Common myeloid progenitor, CD34-positive (primary cell): Measurements from ENCODE around the gene LYRM2.

Source experiments
- CTCF ChIA-PET: fragments of 350-600 bp; sonication (Branson Sonifier 250); formaldehyde crosslinking; loops from one replicate; lab custom pipeline; 2021; ENCODE audit warnings: antibody characterized with exemption; lab: Charles Lee
- POLR2A ChIA-PET: fragments of 350-600 bp; sonication (Branson Sonifier 250); formaldehyde crosslinking; loops from one replicate; lab custom pipeline; 2021; ENCODE audit warnings: antibody characterized with exemption; lab: Charles Lee
- DNase-seq, 3 donors: peaks; one replicate each; pipeline versions ENCODE4 v3.0.0 to v3.0.0-alpha.2; 2013
- H3K27ac ChIP-seq, 2 experiments: 1 replicate in 1 of 2; 2 replicates in 1 of 2; pipeline ENCODE4 v1.7.0; 2013; ENCODE audit warnings: inconsistent platforms in 2 of 2, low read length in 2 of 2, mild to moderate bottlenecking in 2 of 2, low read depth in 1 of 2, moderate library complexity in 1 of 2; ENCODE audit not compliant: severe bottlenecking in 2 of 2, insufficient read depth in 1 of 2, poor library complexity in 1 of 2
- H3K27me3 ChIP-seq, 5 experiments: replicated peaks in 2 of 5; 1 replicate in 3 of 5; 2 replicates in 2 of 5; pipeline versions ENCODE4 v1.6.1 to v1.7.0; 2013; ENCODE audit warnings: low read length in 4 of 5, mild to moderate bottlenecking in 2 of 5, moderate library complexity in 2 of 5, inconsistent platforms in 1 of 5; ENCODE audit not compliant: insufficient read depth in 5 of 5, control insufficient read depth in 4 of 5
- H3K36me3 ChIP-seq, 4 experiments: 1 replicate in 2 of 4; 2 replicates in 2 of 4; pipeline versions ENCODE4 v1.6.1 to v1.7.0; 2013; ENCODE audit warnings: low read length in 3 of 4, control low read depth in 1 of 4, mild to moderate bottlenecking in 1 of 4; ENCODE audit not compliant: control insufficient read depth in 4 of 4, insufficient read depth in 4 of 4
- H3K4me1 ChIP-seq, 4 experiments: 1 replicate in 3 of 4; 2 replicates in 1 of 4; pipeline versions ENCODE4 v1.6.1 to v1.7.1; 2013; ENCODE audit warnings: low read length in 3 of 4, mild to moderate bottlenecking in 3 of 4, control low read depth in 1 of 4, inconsistent platforms in 1 of 4, moderate library complexity in 1 of 4; ENCODE audit not compliant: control insufficient read depth in 4 of 4, insufficient read depth in 4 of 4; ENCODE audit errors: control extremely low read depth in 1 of 4
- H3K4me3 ChIP-seq, 7 experiments: 1 replicate in 4 of 7; 2 replicates in 3 of 7; pipeline versions ENCODE4 v1.5.1 to v1.7.0; 2013; ENCODE audit warnings: mild to moderate bottlenecking in 7 of 7, low read length in 6 of 7, moderate library complexity in 6 of 7, inconsistent platforms in 2 of 7, low read depth in 2 of 7, control low read depth in 1 of 7; ENCODE audit not compliant: insufficient read depth in 4 of 7, control insufficient read depth in 1 of 7; ENCODE audit errors: extremely low read depth in 1 of 7
- H3K9me3 ChIP-seq, 5 experiments: 1 replicate in 4 of 5; 2 replicates in 1 of 5; pipeline versions ENCODE4 v1.6.1 to v1.7.1; 2013; ENCODE audit warnings: low read length in 4 of 5, mild to moderate bottlenecking in 2 of 5, inconsistent platforms in 1 of 5, low read depth in 1 of 5, moderate library complexity in 1 of 5; ENCODE audit not compliant: control insufficient read depth in 4 of 5, insufficient read depth in 2 of 5; ENCODE audit errors: control extremely low read depth in 1 of 5
- WGBS: methylation state at CpG from one replicate; pipeline ENCODE4 v1.1.5; 2013; ENCODE audit not compliant: insufficient coverage; 5-methylcytosine and 5-hydroxymethylcytosine counted together

LYRM2 gene

DNA sequence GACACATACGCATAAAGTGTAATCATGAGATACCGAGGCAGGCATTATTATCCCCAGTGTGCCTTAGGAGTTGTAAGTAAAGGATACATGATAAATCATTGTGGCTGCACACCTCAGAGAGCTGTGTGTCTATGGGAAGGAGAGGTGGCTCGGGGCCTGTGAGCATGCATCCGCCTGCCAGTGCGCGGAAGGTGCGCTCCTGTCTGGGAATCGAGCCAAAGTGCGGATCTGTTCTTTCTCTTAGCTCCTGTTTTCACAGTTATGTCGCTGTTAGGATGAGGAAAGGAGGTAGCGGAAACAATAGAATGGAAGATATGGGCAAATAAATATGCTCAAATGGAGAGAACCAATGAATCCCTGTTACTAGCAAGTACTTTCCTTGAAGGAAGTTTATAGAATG is 107.6 kb downstream of the LYRM2 start:
- Histone ChIP-seq H3K4me3 (no peak overlapping the region), H3K9me3 (no peaks in the 10 kb centered on the region), H3K27ac (no peak overlapping the region), H3K36me3 (no peaks in the 10 kb centered on the region), H3K4me1 (no peaks in the 10 kb centered on the region), H3K27me3 (no peaks in the 10 kb centered on the region)
- ChIA-PET CTCF (no interaction called here), POLR2A (no interaction called here)
- WGBS: 97% methylated on average over 10 of the region's 11 CpGs
- DNase-seq: no peak

DNA sequence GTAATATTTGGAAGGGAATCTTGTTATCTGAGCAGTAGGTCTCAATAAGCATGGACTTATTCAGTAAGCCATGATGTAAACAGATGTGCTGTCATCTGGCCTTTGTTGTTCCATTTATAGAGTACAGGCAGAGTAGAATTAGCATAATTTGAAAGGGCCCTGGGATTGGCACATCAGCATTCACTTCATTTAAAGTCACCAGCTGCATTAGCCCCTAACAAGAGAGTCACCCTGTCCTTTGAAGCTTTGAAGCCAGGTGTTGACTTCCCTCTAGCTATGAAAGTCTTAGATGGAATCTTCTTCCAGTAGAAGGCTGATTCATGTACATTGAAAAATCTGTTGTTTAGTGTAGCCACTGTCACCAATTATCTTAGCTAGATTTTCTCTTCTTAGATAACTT is 109.7 kb downstream of the LYRM2 start:
- H3K27ac ChIP-seq: no peak overlapping the region
- H3K4me1 ChIP-seq: no peaks in the 10 kb centered on the region
- ChIA-PET POLR2A (interaction anchor here (0.6 kb wide), 1 partner anchor 58 kb away, joined by 6 read pairs; no protein-coding TSS in a partner anchor), CTCF (interaction anchor here (1.4 to 1.6 kb wide), 2 partner anchors 39 to 84 kb away, joined by 3 to 4 read pairs; no protein-coding TSS in a partner anchor)
- H3K4me3 ChIP-seq: no peak overlapping the region
- no peak for DNase-seq
- no peaks in the 10 kb centered on the region for H3K36me3 ChIP-seq
- no peaks in the 10 kb centered on the region for H3K9me3 ChIP-seq
- no peaks in the 10 kb centered on the region for H3K27me3 ChIP-seq

DNA sequence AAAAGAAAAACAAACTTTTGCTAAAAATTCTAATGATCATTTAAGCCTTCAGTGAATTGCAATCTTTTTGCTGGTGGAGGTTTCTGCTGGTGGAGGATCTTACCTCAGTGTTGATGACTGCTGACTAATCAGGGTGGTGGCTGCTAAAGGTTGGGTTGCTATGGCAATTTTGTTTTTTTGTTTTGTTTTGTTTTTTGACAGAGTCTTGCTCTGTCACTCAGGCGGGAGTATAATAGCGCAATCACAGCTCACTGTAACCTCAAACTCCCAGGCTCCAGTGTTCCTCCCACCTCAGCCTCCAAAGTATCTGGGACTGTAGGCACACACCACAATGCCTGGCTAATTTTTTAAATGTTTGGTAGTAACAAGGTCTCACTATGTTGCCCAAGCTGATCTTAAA is 110.9 kb downstream of the LYRM2 start:
- WGBS: 100% methylated on average over 2 of the region's 2 CpGs

DNA sequence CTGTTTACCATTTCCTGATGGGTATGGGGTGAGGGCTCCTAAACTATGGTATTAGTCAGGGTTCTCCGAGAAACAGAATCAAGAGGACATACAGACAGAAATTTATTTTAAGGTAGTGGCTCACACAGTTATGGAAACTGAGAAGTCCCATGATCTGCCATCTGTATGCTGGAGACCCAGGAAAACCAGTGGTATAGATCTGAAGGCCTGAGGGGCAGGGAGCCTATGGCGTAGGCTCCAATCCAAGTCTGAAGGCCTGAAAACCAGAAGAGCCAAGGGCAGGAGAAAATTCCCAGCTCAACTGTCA is 112.0 kb downstream of the LYRM2 start:
- Histone ChIP-seq H3K27ac (no peak overlapping the region), H3K9me3 (no peaks in the 10 kb centered on the region), H3K4me1 (no peaks in the 10 kb centered on the region), H3K36me3 (no peaks in the 10 kb centered on the region), H3K4me3 (no peak overlapping the region), H3K27me3 (no peaks in the 10 kb centered on the region)
- WGBS: 100% methylated on average over 2 of the region's 2 CpGs
- POLR2A ChIA-PET: interaction anchor here (0.5 kb wide), 1 partner anchor 50 kb away, joined by 5 read pairs; no protein-coding TSS in a partner anchor
- DNase-seq: no peak
- CTCF ChIA-PET: no interaction called here

More for the DNA sequence above, 110.9 kb downstream of the LYRM2 start:
- DNase-seq: peak; percentile 25 to 67 (median 65)
- CTCF ChIA-PET: no interaction called here
- H3K27me3 ChIP-seq: no peaks in the 10 kb centered on the region
- POLR2A ChIA-PET: no interaction called here
- H3K4me1 ChIP-seq: no peaks in the 10 kb centered on the region
- H3K27ac ChIP-seq: no peak overlapping the region
- no peaks in the 10 kb centered on the region for H3K36me3 ChIP-seq
- no peak overlapping the region for H3K4me3 ChIP-seq
- H3K9me3 ChIP-seq: no peaks in the 10 kb centered on the region

DNA sequence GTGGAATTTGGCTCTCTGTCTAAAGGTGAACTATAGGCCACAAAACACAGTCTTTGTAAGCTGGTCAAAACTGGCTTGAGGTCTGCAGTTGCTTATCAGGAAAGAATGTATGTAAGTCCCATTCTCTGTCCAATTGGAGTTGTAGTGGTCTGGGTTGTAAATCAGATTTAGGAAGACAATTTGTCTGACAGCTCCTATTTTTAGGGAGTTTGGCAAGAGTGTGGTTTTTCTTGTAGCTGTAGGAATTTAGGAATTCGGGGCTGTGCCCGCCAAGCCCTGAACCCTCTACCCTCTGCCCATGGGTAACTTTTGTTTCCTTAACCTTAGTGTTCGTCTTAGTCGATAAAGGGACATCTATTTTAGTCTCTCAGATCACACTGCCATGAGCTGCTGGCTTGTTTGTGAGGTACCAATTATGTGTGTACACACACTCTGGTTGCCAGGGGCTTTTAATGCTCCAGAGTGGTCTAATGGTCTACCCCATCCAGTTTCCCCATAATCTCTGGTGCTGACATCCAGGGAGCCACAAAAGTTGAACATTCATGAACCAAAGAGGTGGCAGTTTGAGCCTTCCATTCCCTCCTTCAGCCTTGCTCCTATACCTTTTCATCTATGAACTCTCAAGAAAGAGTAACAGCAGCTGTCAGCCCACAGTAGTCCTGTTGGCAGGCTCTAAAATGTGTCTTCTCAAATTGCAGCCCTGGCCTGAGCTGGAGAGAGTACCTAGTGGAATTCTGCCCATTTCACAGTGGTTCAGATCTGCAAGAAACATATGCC is 112.6 kb downstream of the LYRM2 start:
- Histone ChIP-seq H3K27ac (no peak overlapping the region), H3K4me1 (no peaks in the 10 kb centered on the region), H3K36me3 (no peaks in the 10 kb centered on the region), H3K9me3 (no peaks in the 10 kb centered on the region), H3K27me3 (no peaks in the 10 kb centered on the region), H3K4me3 (no peak overlapping the region)
- ChIA-PET POLR2A (interaction anchor here (0.5 kb wide), 1 partner anchor 49 kb away, joined by 5 read pairs; no protein-coding TSS in a partner anchor), CTCF (no interaction called here)
- DNase-seq: no peak
- WGBS: 92% methylated on average over 3 of the region's 4 CpGs

DNA sequence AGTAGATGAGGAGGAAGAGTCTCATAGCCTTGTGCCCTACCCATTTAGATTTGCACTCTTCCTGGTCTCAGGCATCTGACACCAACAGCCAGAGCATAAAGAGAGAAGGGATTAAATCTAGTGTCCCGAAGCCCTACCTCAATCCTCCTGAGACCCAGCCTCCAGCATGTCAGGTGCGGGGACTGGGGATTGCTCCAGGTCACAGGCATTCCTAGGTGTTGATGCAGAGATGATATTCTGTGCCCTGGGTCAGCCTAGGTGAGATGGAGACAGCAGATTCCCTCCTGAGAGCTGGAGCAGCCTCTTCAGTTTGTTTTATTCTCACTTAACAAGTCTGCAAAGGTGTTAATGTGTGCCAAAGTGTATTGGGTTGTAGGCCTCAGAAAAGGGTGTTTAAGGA is 115.8 kb downstream of the LYRM2 start:
- Histone ChIP-seq H3K27me3 (no peaks in the 10 kb centered on the region), H3K27ac (no peak overlapping the region), H3K9me3 (no peaks in the 10 kb centered on the region), H3K4me1 (no peaks in the 10 kb centered on the region), H3K4me3 (no peak overlapping the region), H3K36me3 (no peaks in the 10 kb centered on the region)
- POLR2A ChIA-PET: no interaction called here
- 100% methylated on average over 1 of the region's 2 CpGs for WGBS
- CTCF ChIA-PET: no interaction called here
- no peak for DNase-seq

DNA sequence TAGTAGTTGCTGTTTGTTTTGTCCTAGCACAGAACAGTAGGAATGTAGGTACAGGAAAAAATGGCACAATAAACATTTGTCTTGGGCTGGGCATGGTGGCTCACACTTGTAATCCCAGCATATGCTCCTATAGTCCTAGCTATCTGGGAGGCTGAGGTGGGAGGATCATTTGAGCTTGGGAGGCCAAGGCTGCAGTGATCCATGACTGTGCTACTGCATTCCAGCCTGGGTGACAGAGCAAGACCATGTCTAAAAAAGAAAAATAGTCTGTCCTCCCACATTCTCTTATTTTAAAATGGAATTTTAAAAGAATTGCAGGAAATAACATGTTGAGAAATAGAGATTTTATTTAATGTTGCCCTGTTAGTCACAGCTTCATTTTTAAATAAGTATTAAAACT is 117.8 kb downstream of the LYRM2 start:
- POLR2A ChIA-PET: no interaction called here
- no peak for DNase-seq

More for the DNA sequence above, 117.8 kb downstream of the LYRM2 start:
- Histone ChIP-seq H3K4me3 (no peak overlapping the region), H3K27me3 (no peaks in the 10 kb centered on the region), H3K4me1 (no peaks in the 10 kb centered on the region), H3K36me3 (no peaks in the 10 kb centered on the region), H3K27ac (no peak overlapping the region), H3K9me3 (no peaks in the 10 kb centered on the region)
- CTCF ChIA-PET: interaction anchor here (1.2 to 2.1 kb wide), 3 partner anchors 13 to 20 kb away, joined by 3 to 6 read pairs (median 5); no protein-coding TSS in a partner anchor
